HG03066 (cell line): ENCODE data around the gene IRF4.
A peak's percentile ranks its signal among the peaks of the same experiment; 100 is the strongest.
"Not testable (repeated sequence)": the region's sequence is repeated elsewhere in the genome, so short reads cannot be mapped to it uniquely, and the experiment has no call there.

ENCODE experiments used
- ATAC-seq: cut with Tn5 transposase; IDR thresholded peaks from one replicate; pipeline ENCODE4 v1.9.1; 2021; ENCODE audit warnings: low read depth; ENCODE audit not compliant: unreplicated experiment

Gene IRF4

DNA sequence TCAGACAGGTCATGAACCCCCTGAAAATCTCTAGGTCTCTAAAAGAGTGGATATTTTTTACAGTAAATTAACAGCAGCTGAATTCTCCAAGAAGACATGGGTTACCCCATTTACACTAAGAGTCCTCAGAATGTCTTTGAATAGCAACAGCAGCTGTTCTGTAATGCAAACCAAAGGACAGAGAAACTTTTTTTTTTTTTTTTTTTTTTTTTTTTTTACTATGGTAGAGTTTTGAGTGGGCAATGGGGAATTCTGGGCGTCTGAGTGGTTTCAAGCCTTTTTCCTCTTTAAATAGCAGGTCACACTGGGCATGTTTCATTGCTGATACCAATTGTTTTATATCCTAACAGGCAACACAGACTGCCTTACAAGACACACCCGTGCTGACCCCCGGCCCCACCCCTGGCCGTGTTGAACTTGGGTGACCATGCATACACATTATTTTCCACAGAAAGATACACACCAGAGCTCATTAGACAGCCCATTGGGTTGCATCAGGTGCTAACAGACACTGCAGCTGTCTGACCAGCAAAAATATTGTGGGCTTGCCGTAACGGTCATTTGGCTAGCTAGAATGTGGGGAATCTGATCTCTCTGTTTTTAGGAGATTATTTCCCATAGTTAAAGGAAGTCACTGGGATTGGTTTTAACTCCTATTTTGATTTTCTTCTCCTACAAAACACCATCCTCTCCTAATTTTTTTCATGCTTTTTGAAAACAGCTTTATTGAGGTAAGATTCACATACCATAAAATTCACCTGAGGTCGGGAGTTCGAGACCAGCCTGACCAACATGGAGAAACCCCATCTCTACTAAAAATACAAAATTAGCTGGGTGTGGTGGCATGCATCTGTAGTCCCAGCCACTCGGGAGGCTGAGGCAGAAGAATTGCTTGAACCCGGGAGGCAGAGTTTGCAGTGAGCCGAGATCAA is 26.7 kb upstream of the IRF4 start:
- ATAC-seq = peak; percentile 76

DNA sequence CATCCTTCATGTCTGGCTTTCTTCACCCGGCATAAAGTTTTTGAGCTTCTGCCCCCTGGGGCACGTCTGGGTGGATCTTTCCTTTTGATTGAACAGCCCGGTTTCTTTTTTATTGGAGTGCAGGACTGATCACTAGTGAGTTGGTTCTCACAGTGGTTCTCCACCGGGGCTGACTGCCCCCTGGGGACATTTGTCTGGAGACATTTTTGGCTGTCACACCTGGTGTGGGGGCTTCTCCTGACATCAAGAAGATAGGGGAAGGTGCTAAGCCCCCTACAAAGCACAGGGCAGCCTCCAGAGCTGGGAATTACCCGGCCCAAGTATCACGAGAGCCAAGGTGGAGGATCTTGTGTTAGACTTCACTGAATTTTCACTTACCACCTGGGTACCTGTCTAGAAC is 25.7 kb upstream of the IRF4 start:
- ATAC-seq = no peak

DNA sequence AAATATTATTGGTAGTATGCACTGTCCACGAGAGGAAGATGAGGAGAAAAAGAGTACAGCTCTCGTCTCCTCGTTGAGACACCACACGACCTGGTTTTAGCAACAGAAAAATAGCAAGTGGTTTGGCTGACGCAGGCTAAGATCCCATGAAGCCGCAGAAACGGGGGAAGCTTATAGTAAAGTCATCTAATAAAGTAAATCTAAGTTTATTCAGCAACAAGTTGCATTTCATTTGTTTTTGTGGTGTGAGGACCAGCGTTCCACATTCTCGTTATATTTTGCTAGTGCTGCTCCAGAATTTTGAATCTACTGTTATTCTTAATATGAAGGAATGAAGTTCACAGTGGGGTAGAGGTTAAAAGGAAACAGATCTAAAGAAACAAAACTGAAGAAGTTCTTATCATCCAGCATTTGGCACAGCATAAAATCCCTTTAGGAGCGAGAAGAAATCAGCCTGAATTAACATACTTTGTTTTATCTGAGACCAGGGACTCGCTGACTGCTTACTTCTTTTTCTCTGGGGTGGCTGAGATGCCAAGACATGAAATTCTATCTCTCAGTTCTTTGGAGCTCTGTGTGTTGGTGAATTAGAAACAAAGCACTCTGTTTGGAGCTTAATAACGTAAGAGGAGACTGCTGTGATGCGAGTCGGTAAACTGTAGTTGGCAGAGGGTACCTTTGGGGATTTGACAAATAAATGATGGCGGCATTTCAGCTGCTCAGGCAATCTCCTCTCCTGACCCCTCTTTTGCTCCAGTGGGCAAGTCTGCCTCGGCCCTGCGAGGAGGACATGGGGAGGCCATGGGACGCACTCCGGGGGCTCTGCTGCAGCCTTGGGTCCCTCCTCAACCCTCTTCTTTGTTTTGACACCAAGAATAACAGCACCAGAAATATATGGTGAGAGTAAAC is 24.9 kb upstream of the IRF4 start:
- ATAC-seq = no peak

DNA sequence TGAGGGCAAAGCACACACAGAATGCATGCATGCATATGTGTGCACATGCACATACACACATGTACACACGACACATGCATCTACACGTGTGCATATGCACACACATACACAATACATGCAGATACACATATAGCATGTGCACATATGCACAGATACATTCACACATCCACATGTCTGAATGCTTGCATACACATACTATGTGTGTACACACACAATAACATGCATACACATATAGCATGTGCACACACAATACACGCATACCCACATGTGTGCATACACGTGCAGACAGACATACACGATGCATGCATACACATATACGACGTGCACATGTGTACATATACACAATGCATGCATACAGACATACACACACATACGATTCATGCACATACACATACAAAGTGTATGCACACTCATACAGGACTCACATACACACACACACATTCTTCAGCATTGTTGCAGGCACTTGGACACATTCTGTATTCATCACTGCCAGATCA is 24.2 kb upstream of the IRF4 start:
- no peak for ATAC-seq

DNA sequence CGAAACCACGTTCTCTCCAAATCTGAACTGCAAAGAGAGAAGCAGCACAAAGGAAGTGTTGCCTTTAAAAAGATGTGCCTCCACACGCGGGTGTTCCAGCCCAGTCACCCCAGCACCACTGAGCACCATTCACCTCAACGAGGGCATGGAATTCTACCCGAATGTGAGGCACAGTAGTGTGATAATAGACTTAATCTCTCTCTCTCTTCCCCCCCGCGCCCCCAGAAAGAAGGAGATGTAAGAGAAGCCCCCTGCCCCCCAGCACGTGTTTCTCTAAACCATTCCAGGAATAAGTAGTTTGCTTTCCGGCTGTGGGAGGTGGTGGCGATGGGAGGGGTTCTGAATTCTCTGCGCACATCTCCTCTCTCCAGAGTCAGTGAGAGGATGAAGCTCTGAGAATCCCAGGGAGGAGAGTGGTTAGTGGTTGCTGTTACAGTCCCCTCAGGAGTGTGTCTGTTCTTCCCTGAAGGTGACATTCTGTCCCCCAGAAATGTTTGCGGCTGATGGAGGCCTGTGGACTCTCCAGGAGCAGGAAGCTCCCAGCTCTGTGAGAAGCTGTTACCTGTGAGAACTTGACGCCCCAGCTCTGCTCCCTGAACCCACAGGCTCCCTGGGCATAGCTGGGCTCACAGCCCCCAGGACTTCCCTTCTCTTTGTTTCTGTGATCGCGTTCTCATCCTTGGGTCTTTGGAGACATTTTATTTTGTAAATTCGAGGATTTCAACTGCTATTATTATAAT is 23.5 kb upstream of the IRF4 start:
- ATAC-seq = no peak

DNA sequence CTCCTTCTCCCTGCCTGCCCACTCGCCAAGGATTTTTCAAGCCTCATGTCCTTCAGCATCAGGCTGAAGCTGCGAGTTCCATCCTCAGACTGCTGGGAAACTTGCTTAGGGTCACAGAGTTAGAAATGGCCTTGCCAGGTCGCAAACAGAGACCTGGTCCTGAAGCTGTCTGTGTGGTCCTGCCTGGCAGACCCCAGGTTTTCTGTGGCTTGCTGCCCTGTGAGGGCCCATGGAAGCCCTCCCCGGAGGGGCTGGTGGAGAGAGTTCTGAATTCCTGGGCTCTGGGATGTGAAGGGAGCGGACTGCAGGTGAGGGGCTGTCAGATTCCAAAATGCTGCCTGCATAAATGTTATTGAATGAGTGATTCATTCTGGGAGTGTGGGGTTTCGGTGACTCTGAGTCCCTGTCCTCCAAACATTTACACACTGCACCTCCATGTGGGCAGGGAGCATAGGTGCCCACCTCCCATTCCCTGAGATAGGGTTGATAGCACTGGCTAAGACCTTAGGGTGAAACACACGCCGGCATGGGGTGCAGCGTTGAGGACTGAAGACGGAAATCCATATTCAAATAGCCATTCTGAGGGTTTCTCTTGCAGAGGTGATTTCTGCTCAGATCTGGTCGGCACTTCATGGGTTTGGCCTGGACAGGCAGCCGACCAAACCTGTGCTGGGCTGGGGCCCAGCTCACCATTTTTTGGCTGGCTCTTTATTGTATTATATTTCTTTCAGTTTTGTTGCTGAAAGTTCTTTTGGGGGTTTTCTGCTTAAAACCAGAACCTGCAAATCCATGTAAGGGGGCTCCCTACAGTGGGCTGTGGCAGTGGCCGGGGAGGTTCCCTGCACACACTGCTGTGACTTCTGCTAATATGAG is 21.8 kb upstream of the IRF4 start:
- ATAC-seq = no peak

DNA sequence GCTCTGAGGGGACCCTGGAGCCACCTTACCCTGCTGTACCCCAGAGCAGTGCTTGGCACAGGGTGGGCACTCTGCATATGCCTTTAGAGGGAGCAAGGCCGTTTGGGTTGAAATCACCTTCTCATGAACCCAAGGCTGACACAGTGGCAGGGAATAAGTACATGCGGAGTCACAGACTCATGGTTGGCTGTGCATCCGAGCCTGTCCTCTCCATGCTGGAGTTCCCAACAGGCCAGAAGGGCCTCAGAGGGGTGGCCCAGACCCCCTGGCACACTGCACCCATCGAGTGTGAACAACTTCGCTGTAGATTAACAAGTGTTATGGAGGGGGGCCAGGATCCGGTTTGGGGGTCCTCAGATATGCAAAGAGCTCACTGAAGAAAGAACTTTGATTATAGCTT is 21.0 kb upstream of the IRF4 start:
- ATAC-seq = no peak

DNA sequence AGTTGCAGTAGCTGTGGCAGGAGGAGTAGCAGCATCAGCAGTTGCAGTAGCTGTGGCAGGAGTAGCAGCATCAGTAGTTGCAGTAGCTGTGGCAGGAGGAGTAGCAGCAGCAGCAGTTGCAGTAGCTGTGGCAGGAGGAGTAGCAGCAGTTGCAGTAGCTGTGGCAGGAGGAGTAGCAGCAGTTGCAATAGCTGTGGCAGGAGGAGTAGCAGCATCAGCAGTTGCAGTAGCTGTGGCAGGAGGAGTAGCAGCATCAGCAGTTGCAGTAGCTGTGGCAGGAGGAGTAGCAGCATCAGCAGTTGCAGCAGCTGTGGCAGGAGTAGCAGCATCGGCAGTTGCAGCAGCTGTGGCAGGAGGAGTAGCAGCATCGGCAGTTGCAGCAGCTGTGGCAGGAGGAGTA is 19.7 kb upstream of the IRF4 start:
- not testable (repeated sequence) for ATAC-seq

DNA sequence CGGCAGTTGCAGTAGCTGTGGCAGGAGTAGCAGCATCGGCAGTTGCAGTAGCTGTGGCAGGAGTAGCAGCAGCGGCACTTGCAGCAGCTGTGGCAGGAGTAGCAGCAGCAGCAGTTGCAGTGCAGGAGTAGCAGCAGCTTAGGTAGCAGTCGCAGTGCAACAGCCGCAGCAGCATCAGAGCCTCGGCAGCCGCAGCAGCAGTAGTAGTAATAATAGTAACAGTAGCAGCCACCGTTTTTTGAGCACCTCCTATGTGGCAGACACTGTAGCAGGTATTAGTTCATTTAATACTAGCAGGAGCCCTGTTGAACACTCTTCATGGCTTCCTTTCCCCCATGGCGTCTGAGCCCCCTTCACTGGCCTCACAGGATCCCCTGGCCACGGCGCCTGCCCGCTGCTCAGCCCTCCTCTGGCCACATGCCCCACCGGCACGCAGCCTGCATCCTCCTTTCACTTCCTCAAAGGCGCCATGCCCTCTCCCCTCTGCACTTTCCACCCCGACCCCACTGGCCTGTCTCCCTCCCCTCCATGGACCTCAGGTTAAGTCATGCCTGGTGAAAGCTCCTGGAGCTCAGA is 19.1 kb upstream of the IRF4 start:
- ATAC-seq = peak; percentile 68

DNA sequence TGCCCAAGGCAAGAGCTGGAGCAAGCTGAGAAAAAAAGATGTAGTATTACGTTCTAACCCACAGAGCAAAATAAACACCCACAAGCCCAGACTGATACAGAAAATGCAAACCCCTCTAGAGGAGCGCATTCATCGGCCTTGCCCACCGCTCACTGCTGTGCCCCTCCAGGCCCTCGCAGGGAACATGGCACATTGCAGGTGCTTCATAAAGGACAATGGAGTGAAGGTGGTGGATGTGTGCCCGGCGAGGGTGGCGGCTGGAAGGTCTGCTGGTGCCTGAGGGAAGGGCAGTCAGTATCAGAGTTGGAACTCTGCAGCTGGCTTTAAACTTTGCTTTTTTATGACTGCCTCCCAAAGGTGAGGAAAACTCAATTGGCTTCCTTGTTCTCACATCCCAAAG is 18.5 kb upstream of the IRF4 start:
- no peak for ATAC-seq

DNA sequence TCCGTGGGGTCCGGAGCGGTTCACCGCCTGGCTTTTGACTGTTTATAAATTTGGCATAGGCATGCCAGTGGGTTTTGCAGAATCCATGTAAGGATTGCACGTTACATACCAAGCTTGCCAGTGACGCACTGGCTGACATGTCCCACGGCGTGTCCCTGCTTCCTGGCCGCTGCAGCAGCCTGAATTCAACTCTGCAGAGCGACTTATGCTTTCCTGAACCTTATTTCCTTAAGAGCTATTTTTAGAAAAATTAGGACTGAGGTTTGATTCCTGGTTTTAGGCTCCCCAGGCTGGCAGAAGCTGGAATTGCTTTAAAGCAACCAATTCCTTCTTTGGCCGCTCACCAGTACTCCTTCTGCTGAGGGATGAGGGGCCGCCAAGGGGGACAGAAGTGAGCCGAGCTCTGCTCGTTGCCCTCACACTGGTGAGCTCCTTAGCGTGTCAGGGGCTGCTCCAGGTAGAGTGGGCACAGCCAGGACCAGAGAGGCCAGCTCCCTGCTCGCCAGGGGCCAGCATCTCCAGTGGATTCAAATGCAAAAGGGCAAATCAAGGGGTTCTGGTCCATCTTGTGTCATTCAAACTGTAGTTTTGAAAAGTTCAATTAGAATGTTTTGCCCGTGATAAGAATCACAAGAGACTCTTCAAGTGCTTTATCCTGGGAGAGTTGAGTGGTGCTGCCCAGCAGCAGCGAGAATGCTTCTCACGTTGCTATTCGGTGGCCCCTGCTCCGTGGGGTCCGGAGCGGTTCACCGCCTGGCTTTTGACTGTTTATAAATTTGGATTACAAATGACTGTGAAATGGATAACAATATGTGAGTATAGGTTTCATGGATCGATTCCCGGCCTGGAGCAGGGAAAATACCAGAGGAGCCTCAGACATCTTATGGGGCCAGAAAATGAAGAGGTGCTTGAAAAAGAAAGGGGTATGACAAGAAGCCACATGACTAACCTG is 17.5 kb upstream of the IRF4 start:
- no peak for ATAC-seq

DNA sequence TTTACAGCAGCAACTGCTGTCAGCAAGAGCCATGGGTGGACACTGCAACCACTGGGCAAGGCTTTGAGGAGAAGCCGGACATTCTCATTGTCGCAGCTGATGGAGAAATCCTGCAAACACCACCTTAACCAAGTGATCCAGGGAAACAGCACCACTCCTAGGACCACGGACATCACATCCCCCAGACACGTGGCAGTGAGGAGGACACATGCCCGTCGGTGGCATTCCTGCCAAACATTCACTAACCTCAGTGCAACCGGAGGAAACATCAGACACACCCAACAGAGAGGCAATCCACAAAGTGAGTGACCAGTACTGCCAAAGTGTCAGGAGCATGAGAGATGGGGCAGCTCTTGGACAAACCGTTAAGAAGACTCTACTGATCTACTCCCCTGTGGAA is 16.6 kb upstream of the IRF4 start:
- no peak for ATAC-seq

DNA sequence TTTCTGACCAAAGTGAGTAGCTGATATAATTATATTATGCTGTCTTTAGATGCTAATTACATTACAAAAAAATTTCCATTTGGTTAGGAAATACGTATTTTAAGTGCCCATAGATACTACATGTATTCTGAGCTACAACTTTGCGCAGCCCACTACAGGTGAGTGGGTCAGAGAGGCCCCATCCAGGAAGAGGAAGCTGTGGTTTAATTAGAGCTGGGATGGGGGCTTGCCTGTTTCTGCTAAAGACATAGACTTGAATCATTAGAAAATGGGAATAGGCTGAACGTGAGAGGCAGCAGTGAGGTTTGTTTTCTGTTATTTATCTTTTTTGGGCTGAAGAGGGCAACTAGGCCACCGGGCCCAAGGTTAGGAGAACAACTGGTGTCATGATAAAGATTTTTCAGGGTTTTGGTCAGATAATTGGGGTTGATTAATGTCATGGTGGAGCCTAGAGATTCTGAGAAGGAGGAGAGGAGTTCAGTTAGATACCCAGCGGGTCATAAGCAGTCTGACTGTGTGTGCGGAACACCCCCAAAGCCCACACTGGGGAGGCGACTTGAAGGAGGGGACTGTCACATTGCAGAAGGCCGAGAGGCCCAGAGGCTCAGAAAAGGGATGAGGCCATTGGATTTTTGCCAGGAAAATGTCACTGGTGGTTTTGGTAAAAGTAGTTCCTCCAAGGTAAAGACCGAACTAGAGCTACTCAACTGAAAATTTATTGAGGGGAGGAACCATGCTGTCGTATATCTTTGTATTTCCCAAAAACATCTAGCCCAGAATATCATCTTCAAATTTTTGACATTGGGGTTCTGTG is 14.5 kb upstream of the IRF4 start:
- ATAC-seq = no peak

DNA sequence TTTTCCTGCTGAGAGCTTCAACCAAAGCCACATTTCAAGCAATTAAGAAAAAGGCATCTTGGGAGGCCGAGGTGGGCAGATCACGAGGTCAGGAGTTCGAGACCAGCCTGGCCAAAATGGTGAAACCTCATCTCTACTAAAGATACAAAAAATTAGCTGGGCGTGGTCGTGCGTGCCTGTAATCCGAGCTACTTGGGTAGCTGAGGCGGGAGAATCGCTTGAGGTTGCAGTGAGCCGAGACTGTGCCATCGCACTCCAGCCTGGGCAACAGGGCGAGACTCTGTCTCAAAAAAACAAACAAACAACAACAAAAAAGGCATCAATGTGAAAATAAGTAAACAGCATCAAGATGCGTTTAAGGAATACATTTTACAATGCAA is 13.9 kb upstream of the IRF4 start:
- ATAC-seq = not testable (repeated sequence)

DNA sequence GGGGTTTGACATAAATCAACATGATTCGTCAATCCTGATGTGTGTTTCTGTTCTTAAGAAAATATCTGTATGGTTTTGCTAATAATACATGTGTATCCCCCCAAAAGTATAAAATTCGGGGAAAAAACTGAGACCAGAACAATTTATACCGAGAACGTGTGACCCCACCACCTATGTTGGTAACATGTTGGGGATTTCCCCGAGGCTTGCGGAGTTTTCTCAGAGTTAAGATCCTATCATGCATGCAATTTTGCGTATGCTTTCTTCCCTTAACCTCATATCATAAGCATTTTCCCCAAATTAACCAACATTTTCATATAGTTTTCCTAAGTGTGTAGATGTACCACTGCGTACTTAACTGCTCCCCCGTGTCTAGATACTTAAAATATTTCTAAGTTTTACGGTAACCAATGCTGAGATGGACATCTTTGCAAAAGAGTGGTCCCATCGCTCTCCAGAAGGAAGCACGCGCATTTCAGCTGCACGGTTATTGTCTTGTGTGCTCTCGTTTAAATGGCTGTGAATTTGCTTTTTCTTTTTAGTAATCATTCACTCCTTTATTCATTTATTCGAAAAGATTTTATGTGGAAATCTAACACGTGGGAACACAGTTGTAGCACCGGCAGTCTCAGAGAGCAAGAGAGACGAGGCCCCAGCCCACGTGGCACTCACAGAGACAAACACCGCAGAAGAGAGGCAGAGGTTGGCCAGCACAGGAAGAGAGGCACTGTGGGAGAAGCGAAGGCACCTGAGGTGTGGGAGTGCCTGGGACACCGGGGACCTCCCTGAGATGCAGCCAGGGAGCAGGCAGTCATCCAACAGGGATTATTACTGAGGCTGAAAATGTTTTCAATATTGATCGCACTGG is 13.2 kb upstream of the IRF4 start:
- no peak for ATAC-seq

DNA sequence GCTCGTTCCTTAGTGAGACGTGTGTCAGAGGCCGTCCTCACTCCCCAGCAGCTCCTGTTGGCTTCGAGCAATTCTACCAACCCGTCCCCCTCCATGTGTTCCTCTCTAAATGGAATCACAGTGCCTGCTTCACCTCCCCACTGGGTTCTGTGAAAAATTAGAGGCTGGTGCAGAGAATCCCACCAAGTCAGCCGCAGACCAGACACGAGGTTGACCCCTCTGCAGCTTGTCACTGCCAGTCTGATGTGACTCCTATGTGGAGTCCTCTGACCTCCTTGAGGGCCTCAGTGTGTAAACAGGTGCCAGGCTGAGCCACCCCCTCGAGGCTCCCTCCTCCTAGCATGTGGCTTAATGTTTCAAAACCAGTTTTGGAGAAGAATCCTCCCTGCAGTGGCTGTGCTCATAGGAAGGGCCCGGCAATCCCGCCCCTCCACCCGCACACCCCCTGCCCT is 12.6 kb upstream of the IRF4 start:
- no peak for ATAC-seq
